GM15510 (cell line): Measurements from ENCODE around the gene C14orf93.

Experiments
- POLR2A ChIP-seq: IDR thresholded peaks from 3 replicates; pipeline ENCODE4 v1.6.1; 2011; ENCODE audit warnings: borderline replicate concordance; ENCODE audit not compliant: insufficient read length; ENCODE audit errors: extremely low read depth

The C14orf93 gene, protein sequence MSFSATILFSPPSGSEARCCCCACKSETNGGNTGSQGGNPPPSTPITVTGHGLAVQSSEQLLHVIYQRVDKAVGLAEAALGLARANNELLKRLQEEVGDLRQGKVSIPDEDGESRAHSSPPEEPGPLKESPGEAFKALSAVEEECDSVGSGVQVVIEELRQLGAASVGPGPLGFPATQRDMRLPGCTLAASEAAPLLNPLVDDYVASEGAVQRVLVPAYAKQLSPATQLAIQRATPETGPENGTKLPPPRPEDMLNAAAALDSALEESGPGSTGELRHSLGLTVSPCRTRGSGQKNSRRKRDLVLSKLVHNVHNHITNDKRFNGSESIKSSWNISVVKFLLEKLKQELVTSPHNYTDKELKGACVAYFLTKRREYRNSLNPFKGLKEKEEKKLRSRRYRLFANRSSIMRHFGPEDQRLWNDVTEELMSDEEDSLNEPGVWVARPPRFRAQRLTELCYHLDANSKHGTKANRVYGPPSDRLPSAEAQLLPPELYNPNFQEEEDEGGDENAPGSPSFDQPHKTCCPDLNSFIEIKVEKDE

GRCh38 chr14:23009939-23010726 is at the start of gene C14orf93:
C14orf93 (minus strand) TSS chr14:23010143; CDS start chr14:22999023, 11,120 bp downstream.
- TF ChIP-seq POLR2A: peak; percentile 59

DNA sequence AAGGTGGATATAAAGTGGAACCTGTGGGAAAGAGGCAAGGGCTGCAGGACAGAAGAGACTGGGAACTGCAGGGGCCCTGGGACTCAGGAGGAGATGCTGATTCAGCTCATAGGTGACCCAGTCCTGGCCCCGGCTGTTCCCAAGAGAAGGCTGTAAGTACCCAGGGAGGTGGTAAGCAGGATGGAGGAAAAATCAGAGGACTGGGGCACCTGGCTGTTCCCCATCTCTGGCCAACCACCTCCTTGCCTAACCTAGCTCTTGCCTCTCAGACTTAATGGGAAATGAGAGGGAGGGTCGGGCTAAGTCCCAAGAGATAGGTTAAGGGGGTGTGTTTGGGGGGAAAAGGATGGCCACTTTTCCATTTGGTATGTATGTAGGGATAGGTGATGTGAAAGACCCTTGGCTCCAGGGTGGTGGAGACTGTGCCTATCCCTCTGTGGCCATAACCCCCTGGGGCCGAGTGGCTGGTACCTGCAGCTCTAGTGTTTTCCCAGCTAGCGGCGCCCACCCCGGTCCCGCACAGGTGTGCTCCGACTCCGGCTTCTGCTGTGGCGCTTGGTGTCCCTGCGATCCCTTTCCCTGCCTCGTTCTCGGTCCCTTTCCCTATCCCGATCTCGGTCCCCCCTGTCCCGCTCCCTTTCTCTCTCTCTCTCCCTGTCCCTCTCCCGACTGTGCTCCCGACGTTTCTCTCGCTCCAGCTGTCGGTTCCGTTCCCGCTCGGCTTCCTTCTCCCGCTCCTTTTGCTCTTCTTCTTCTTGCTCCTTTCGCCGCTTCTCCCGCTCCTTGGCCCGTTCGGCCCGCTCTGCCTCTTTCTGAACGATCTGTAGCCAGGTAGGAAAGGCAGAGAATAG is 48.9 kb upstream of the C14orf93 start:
- TF ChIP-seq POLR2A: no peak

DNA sequence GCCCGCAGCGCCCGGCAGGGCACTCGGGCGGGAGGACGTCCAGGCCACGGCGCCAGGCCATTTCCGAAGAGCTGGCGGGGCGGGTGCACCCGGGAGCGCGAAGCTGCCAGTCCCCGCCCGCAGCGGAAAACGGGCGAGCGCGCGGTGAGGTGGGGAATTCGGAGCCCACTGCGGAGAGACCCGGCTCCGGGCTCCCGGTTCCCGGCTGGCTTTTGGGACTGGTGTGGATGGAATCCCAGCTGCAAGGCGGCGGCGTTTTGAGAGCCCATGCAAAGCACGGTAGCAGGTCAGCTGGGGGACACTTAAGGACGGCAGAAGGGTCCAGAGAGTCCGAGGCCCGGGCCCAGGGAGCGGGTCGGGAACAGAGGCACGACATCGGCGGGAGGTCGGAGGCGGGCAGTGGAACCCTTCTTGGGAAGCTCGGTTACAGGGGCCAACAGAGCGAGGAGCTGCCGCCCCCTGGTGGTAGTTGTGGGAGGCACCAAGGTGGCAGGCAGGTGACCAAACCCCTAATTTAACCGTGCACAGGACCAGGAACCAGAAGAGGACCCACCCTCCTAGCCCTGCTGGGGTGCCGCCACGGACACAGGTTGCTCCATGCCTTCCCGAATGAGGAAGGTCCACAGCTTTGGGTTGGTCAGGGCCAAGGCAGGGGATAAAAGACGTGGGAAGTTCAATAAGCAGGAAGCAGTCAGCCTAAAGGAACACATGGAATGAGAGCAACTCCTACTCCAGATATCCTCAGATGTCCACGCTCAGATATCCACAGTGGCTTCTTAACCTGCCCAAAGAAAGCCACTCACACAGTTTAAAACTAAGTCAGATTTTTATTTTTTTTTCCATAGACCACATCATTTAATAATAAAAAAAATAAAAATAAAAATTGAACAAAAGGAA is 48.1 kb upstream of the C14orf93 start:
- peak; percentile 10 for TF ChIP-seq POLR2A

DNA sequence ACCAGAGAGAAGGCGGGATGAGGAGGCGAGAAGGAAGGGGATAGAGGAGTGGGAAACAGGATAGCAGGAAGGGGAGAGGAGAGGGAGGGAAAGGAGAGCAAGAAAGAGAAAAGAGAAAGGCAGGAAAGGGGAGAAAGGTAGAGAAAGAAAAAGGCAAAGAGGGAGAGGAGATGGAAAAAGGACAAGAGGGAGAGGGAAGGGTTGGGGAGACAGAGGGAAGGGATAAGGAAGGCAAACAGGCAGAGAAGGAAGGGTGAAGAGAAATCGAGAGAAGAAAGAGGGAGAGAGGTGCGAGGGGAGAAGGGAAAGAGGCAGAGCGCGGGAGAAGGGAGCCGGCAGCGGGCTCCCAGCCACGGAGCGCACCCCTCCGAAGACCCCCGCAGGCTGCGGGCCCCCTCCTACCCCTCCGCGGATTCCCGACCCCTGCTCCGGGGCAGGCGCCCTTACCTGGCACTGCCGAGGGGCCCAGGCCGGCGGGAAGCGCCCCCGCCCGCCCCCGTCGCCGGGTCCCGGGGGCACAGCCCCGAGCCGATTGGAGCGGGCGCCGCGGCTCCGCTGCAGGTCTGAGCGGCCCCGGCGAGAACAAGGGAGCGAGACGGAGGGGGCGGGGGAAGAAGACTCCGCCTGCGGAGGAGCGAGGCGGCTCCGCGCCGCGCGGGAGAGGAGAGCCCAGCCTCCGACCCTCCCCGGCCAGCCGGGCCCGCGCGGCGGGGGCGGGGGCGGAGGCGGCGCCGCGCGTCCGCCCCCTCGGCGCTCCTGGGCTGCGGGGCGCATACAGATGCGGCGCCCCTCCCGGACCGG is 47.2 kb upstream of the C14orf93 start, which contains the start of gene CDH24:
Gene CDH24 (minus strand): TSS at position 565 of the 801 bp plus-strand sequence. CDS start 1,787 bp downstream, outside the sequence.
- peak; percentile 30 for TF ChIP-seq POLR2A

DNA sequence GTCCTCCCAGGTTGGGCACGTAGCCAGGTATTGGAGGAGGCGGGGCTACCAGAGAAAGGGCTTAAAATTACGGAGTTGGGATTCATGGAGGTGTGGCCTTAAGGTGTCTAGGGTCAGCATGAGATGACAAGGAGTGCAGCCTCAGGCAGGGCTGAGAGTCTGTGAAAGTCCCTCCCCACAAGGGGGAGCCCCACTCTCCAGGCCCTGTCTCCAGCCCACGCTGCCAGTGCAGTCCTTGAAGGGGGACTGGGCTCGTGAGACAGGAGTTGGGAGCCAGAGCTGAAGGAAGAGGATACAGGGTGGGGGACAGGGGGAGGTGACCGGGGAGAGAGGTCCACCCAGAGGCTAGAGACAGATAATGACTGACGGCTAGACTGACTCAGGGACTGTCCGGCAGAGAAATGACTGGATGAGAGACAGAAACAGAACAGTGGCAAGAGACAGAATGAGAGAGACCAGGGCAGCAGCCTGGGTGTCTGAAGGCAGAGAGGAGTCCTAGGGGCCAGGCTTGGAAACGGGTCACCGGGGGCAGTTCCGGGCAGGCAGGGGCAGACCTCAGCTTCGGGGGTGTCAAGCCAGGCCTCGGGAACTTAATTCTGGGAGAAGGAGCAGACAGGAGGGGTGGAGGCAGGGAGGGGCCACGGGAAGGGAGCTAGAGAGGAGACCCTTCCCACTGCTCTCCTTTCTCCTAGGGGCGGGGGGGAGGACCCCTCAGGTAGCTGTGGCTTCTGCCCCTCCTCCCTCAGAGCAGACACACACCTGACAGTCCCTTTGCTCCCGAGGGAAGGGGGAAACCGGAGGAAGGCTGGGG is 46.4 kb upstream of the C14orf93 start:
- TF ChIP-seq POLR2A: no peak

- no peak for TF ChIP-seq POLR2A
These were observed 45.7 kb upstream of the C14orf93 start for GRCh38 chr14:23055621-23056144.

DNA sequence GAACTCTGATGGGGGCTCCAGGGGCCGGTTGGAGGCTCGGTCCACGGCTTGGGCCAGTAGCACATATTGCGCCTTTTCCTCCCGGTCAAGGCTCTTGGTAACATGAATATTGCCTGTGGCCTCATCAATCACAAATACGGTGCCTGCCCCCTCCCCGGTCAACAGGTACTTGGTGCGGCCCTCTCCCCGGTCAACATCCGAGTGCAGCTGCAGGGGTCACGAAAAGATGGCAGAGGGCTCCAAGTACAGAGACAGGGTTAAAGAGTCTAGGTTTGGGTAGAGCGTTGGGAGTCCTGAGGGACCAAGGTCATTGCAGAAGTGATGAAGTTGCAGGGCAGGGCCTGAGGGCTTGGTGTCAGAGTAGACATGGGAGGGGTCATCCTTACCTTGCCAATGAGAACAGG is 45.2 kb upstream of the C14orf93 start:
- TF ChIP-seq POLR2A: no peak

GRCh38 chr14:23054000-23054811 is 44.3 kb upstream of the C14orf93 start:
- TF ChIP-seq POLR2A: no peak

DNA sequence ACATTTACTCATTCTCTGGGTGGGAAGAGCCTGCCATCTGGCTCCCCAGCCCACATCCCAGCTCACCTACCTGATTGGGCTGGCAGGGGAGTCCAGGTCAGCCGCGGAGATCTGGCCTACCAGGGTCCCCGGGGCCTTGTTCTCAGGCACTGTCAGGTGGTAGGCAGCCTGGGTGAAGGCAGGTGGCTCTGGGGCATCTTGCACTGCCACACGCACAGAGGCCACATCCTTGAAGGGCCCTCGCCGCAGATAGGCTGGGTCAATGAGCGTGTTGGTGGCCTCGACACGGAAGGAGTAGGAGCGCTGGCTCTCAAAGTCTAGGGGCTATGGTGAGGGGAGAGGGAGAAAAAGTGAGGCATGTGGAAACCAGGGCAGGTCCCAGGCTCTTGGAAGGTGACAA is 43.5 kb upstream of the C14orf93 start:
- no peak for TF ChIP-seq POLR2A

DNA sequence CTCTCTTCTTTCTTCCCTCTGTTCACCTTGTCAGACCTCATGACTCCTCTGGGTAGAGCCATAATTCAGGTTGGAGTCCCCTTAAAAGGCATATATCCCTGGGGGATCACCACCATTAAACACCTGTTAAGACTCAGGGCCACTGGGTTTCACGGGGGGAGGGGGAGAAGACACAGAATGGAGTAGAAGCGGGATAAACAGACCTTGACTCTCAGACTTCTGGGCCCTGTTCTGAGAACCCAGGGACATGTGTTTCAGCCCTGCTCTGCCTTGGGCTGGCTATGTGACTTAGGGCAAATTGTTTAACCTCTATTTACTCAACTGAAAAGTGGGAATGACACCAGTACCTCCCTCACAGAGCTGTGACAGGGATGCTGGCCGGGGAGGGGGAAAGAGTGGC is 42.7 kb upstream of the C14orf93 start:
- no peak for TF ChIP-seq POLR2A

DNA sequence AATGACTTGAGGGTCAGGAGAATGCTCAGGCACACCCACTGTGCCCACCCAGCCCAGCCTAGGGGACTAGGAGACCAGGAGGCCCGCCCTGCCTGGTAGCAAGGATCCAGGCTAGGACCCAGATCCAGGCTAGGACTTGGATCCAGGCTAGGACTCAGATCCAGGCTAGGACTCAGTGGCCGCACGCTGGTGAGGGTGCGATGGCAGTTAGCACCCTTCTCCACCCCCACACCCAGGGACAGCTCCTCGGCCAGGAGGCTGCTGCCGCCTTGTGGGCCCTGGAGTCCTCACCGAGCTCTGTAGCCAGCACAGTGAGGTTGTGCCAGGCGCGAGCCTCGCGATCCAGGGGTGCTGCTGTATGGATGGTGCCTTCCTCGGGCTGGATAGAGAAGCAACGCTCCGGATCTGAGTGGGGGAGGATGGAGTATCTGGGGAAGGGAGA is 42.3 kb upstream of the C14orf93 start:
- no peak for TF ChIP-seq POLR2A
